OCI-LY7 (cell line): ENCODE data around the gene GLIPR2. TPM values are rescaled to one million over a fixed set of nuclear protein-coding genes. Genes with fewer than 3 reads are reported as not detected.
A peak's percentile ranks its signal among the peaks of the same experiment; 100 is the strongest.

Experiments
- BruUV-seq: library from RNA; stranded (reverse); fragments of 400-500 nt; replicated peaks from 2 replicates; lab custom pipeline; 2021; lab: Mats Ljungman, UMichigan
- CTCF ChIA-PET: fragments of 300-600 bp; sonication (Branson Sonifier 250); formaldehyde crosslinking; loops from one replicate; lab custom pipeline; 2022; ENCODE audit warnings: antibody characterized with exemption; ENCODE audit not compliant: unreplicated experiment; lab: Charles Lee
- POLR2A ChIA-PET: fragments of 300-600 bp; sonication (Branson Sonifier 250); formaldehyde crosslinking; loops from one replicate; lab custom pipeline; 2022; ENCODE audit warnings: antibody characterized with exemption; lab: Charles Lee
- DNase-seq: peaks from one replicate; pipeline ENCODE4 v3.0.0-alpha.2; 2015; ENCODE audit warnings: low spot score
- H2AFZ ChIP-seq: fragments of 200-600 bp; sonication (generic), shearing (Covaris generic); 2 replicates; pipeline ENCODE4 v1.6.1; 2014; ENCODE audit warnings: mild to moderate bottlenecking, antibody characterized with exemption, low read length, moderate library complexity
- H3K27ac ChIP-seq: fragments of 200-600 bp; sonication (generic); 2 replicates; pipeline ENCODE4 v1.5.1; 2014; ENCODE audit warnings: mixed run types, low read depth, mild to moderate bottlenecking, moderate library complexity, low read length, inconsistent platforms; ENCODE audit not compliant: poor library complexity, severe bottlenecking
- H3K36me3 ChIP-seq: fragments of 200-600 bp; sonication (generic); 2 replicates; pipeline ENCODE4 v1.6.1; 2014; ENCODE audit warnings: mild to moderate bottlenecking, antibody characterized with exemption, low read length, moderate library complexity, mixed read lengths; ENCODE audit not compliant: insufficient read depth
- H3K4me1 ChIP-seq: fragments of 200-600 bp; sonication (generic); 2 replicates; pipeline ENCODE4 v1.5.1; 2014; ENCODE audit warnings: mild to moderate bottlenecking, low read length; ENCODE audit not compliant: insufficient read depth, poor library complexity, severe bottlenecking
- H3K4me2 ChIP-seq: fragments of 200-600 bp; sonication (generic); 2 replicates; pipeline ENCODE4 v1.6.1; 2014; ENCODE audit warnings: mild to moderate bottlenecking, low read length
- H3K4me3 ChIP-seq: fragments of 200-600 bp; sonication (generic); 2 replicates; pipeline ENCODE4 v1.5.1; 2014; ENCODE audit warnings: mild to moderate bottlenecking, low read depth, low read length; ENCODE audit not compliant: poor library complexity, severe bottlenecking
- H3K79me2 ChIP-seq: fragments of 200-600 bp; sonication (generic); 2 replicates; pipeline ENCODE4 v1.6.1; 2016; ENCODE audit warnings: low read depth, mild to moderate bottlenecking, low read length, moderate library complexity, mixed read lengths; ENCODE audit not compliant: insufficient read depth
- H3K9me2 ChIP-seq: fragments of 200-600 bp; sonication (generic); 2 replicates; pipeline ENCODE4 v1.6.1; 2016; ENCODE audit warnings: mild to moderate bottlenecking, low read length, mixed read lengths; ENCODE audit not compliant: insufficient read depth
- H3K9me3 ChIP-seq: fragments of 200-600 bp; sonication (generic); 2 replicates; pipeline ENCODE4 v1.6.1; 2014; ENCODE audit warnings: mild to moderate bottlenecking, mixed run types, low read length, mixed read lengths
- H4K20me1 ChIP-seq: fragments of 200-600 bp; sonication (generic); 2 replicates; pipeline ENCODE4 v1.6.1; 2014; ENCODE audit warnings: mild to moderate bottlenecking, antibody characterized with exemption, low read length, moderate library complexity, mixed read lengths; ENCODE audit not compliant: insufficient read depth
- EZH2phosphoT487 ChIP-seq: fragments of 200-600 bp; sonication (generic); IDR thresholded peaks from 2 replicates; pipeline ENCODE4 v1.6.1; 2018; ENCODE audit warnings: low read depth, borderline replicate concordance, mild to moderate bottlenecking, mixed run types, antibody characterized with exemption, low read length, moderate library complexity, mixed read lengths
- intact Hi-C: fragments of 100-400 bp; cut with micrococcal nuclease; formaldehyde crosslinking; loops from one replicate; pipeline ENCODE4 v1.10.0; 2022; ENCODE audit not compliant: unreplicated experiment
- total RNA-seq, 2 experiments: library from RNA; depleted of rRNA in 1 of 2; stranded (reverse); fragments of >200 nt in 1 of 2; shearing (Covaris generic) in 1 of 2; gene quantifications; 2 replicates each; pipeline ENCODE4 v1.2.3, GENCODE V29; 2014 to 2022
- TF ChIP-seq, protein P1 (sequence below): fragments of 200-600 bp; sonication (generic); conservative IDR thresholded peaks from 2 replicates; pipeline ENCODE4 v1.5.1; 2014; ENCODE audit warnings: mild to moderate bottlenecking, antibody characterized with exemption, low read length, moderate library complexity, mixed read lengths

GLIPR2 gene
- total RNA-seq, 2 experiments from 2014 or later: not detected

- H3K9me2 ChIP-seq: no peaks in the 10 kb centered on the region
- TF ChIP-seq, protein P1, sequence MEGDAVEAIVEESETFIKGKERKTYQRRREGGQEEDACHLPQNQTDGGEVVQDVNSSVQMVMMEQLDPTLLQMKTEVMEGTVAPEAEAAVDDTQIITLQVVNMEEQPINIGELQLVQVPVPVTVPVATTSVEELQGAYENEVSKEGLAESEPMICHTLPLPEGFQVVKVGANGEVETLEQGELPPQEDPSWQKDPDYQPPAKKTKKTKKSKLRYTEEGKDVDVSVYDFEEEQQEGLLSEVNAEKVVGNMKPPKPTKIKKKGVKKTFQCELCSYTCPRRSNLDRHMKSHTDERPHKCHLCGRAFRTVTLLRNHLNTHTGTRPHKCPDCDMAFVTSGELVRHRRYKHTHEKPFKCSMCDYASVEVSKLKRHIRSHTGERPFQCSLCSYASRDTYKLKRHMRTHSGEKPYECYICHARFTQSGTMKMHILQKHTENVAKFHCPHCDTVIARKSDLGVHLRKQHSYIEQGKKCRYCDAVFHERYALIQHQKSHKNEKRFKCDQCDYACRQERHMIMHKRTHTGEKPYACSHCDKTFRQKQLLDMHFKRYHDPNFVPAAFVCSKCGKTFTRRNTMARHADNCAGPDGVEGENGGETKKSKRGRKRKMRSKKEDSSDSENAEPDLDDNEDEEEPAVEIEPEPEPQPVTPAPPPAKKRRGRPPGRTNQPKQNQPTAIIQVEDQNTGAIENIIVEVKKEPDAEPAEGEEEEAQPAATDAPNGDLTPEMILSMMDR: no peak
- peak overlapping the region; percentile 89; the same call in 1 of the 2 replicates for H2AFZ ChIP-seq
- BruUV-seq: no TSS peak
- ChIA-PET CTCF (interaction anchor here (1.0 to 4.1 kb wide), 2 partner anchors 25 to 64 kb away, joined by 4 to 31 read pairs; partner anchors contain the start of gene CLTA), POLR2A (interaction anchor here (0.7 to 1.6 kb wide), 5 partner anchors 14 to 1150 kb away, joined by 3 to 13 read pairs (median 5); no protein-coding TSS in a partner anchor)
- peak overlapping the region; percentile 89; the same call in 1 of the 2 replicates for H3K4me2 ChIP-seq
- no peaks in the 10 kb centered on the region for H3K36me3 ChIP-seq
- H3K27ac ChIP-seq: no peak overlapping the region
- DNase-seq: no peak
- no peaks in the 10 kb centered on the region for H4K20me1 ChIP-seq
- H3K4me1 ChIP-seq: peaks cover 3% of the 10 kb centered on the region
- no peaks in the 10 kb centered on the region for H3K9me3 ChIP-seq
- peak overlapping the region; percentile 69 for H3K4me3 ChIP-seq
- H3K79me2 ChIP-seq: no peaks in the 10 kb centered on the region
- intact Hi-C loops: loop anchor here (1.0 to 10.0 kb wide), 5 partner anchors 11 to 211 kb away; partner anchors contain the start of gene RECK
These were observed 29.3 kb downstream of the GLIPR2 start for GRCh38 chr9:36165826-36166167.

DNA sequence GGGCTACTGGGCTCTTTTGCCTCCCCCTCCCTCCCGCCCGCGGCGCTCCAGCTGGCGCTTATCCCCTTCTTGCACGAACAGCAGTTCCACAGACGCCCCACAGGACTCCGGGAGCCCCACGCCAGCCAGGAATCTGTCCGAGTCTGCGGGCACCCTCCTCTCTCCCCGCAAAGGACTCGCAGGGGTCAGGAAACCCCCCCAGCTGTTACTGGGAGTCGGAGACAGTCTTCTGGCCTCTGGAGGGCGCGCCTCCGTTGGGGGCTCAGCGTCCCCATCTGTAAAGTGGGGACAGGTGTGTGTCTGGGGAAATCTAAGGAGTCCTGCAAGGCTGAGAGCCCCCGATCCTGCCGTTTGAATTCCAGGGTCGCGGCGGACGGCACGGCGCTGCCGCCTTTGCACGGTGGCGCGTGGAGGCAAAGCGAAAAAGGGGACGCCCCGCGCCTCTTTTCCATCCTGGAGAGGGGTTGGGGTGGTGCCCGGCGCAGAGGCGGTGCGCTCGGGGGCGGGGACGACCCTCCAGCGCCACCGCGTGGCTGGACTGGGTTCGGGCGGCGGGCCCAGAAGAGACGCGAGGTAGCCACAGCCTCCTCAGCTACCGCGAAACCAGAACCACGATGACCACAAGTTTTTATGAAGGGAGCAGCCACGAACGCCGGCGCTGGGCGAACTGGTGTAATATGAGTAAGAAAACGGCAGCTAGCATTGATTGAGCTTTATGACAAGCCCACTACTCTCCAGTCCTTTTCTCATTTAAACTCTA, 29.8 kb downstream of the GLIPR2 start:
- H2AFZ ChIP-seq: peak overlapping the region; percentile 89
- H3K27ac ChIP-seq: no peak overlapping the region
- peak overlapping the region; percentile 69 for H3K4me3 ChIP-seq
- TF ChIP-seq, protein P1: peak; percentile 93
- TF ChIP-seq EZH2phosphoT487: no peak
- peaks cover 3% of the 10 kb centered on the region for H3K4me1 ChIP-seq
- peak overlapping the region; percentile 89 for H3K4me2 ChIP-seq
- intact Hi-C loops: loop anchor here (1.0 to 10.0 kb wide), 5 partner anchors 12 to 212 kb away; partner anchors contain the start of gene RECK
- CTCF ChIA-PET: interaction anchor here (0.7 to 4.1 kb wide), 4 partner anchors 14 to 226 kb away, joined by 3 to 31 read pairs (median 4); partner anchors contain the start of gene CLTA
- no peaks in the 10 kb centered on the region for H3K36me3 ChIP-seq
- no peaks in the 10 kb centered on the region for H3K79me2 ChIP-seq
- BruUV-seq: no TSS peak
- H4K20me1 ChIP-seq: no peaks in the 10 kb centered on the region
- H3K9me2 ChIP-seq: no peaks in the 10 kb centered on the region
- POLR2A ChIA-PET: interaction anchor here (0.6 to 1.6 kb wide), 7 partner anchors 15 to 1149 kb away, joined by 3 to 13 read pairs (median 4); no protein-coding TSS in a partner anchor
- DNase-seq: peak; percentile 76
- H3K9me3 ChIP-seq: no peaks in the 10 kb centered on the region
